ENCODE measurements around the gene OR7G2. TPM values are rescaled to one million over a fixed set of nuclear protein-coding genes. Genes with fewer than 3 reads are reported as not detected.

Gene OR7G2
- polyA plus RNA-seq (2011; rRNA removed) (not detected in 2 replicates), polyA plus RNA-seq (2017; fragmentation: RNase III; extraction: RNeasy Plus Mini Kit Qiagen cat#74134 plus additional on column Dnase treatment) (not detected in 3 replicates), polyA minus RNA-seq (2011; rRNA and poly(A)+ RNA removed) (not detected in 2 replicates)
- not detected in 2 replicates for polyA plus RNA-seq (2012; cell fraction: cytosol; rRNA removed)
- not detected in 2 replicates for polyA plus RNA-seq (2012; cell fraction: nucleus; rRNA removed)

- ATAC-seq (no peak), FAIRE-seq (no peak), DNase-seq (ENCODE audit: low read depth in 1 of 2, low spot score in 1 of 2) (no peak)
- ChIA-PET POLR2A (no interaction called here), CTCF (interaction anchor here (0.7 kb wide), 1 partner anchor 441 kb away, joined by 3 read pairs; no protein-coding TSS in a partner anchor)
- H3K4me3 ChIP-seq: no peak within 1 kb of the TSS
- TF ChIP-seq RFX5 (IDR thresholded peaks at IDR 0.05) (no peak), USF2 (IDR thresholded peaks at IDR 0.05) (no peak), FOSB (CRISPR knock-in tag; IDR thresholded peaks at IDR 0.05) (no peak), REST (IDR thresholded peaks at IDR 0.05) (no peak), ZFP36 (IDR thresholded peaks at IDR 0.05; ENCODE audit: borderline replicate concordance, partially characterized antibody) (no peak), BHLHE40 (IDR thresholded peaks at IDR 0.05; ENCODE audit: low read depth, low read length) (no peak), HEYL (CRISPR knock-in tag; IDR thresholded peaks at IDR 0.05) (no peak)
- H3K27ac ChIP-seq: no peak within 1 kb of the TSS
- no peaks in the 10 kb centered on the region for H3K9me3 ChIP-seq
- H3K4me1 ChIP-seq: no peaks in the 10 kb centered on the region
- WGBS (ENCODE audit: missing lambda C conversion rate): 1% methylated on average over 8 of the region's 8 CpGs
- H3K4me2 ChIP-seq: no peak within 1 kb of the TSS
Measured at GRCh38 chr19:9107375-9107774, at the start of gene OR7G2. TSS of gene OR7G2 (minus strand) at chr19:9107475. CDS start at chr19:9103243, 4,232 bp downstream.

GRCh38 chr19:9156304-9156703, 49.0 kb upstream of the OR7G2 start:
- CTCF ChIA-PET: no interaction called here
- 84% methylated on average over 1 of the region's 1 CpG for WGBS (ENCODE audit: missing lambda C conversion rate)
- FAIRE-seq: no peak

GRCh38 chr19:9155591-9155990, 48.3 kb upstream of the OR7G2 start:
- POLR2A ChIA-PET: no interaction called here
- FAIRE-seq (no peak), DNase-seq (ENCODE audit: low read depth in 1 of 2, low spot score in 1 of 2) (no peak), ATAC-seq (no peak)
- TF ChIP-seq POLR2AphosphoS2 (conservative IDR thresholded peaks at IDR 0.05; ENCODE audit: low read length) (no peak), RAD21 (conservative IDR thresholded peaks at IDR 0.05 in 1 of 2, IDR thresholded peaks at IDR 0.05 in 1 of 2) (no peak), POLR2A (IDR thresholded peaks at IDR 0.05; ENCODE audit: low read length) (no peak), KDM5A (IDR thresholded peaks at IDR 0.05) (no peak), BCL3 (IDR thresholded peaks at IDR 0.05) (no peak), HMGXB4 (CRISPR knock-in tag; IDR thresholded peaks at IDR 0.05; ENCODE audit: borderline replicate concordance) (no peak)
- Histone ChIP-seq H3K27ac (no peak overlapping the region), H3K4me2 (no peak overlapping the region), H3K9me3 (peaks cover 92% of the 10 kb centered on the region), H3K4me3 (no peak overlapping the region), H3K4me1 (no peaks in the 10 kb centered on the region)
- 94% methylated on average over 4 of the region's 4 CpGs for WGBS (ENCODE audit: missing lambda C conversion rate)
- CTCF ChIA-PET: no interaction called here

More at GRCh38 chr19:9156304-9156703, 49.0 kb upstream of the OR7G2 start:
- H3K4me1 ChIP-seq: no peaks in the 10 kb centered on the region
- ATAC-seq (no peak), DNase-seq (ENCODE audit: low read depth in 1 of 2, low spot score in 1 of 2) (no peak)
- TF ChIP-seq MAFK (IDR thresholded peaks at IDR 0.05; ENCODE audit: partially characterized antibody): no peak
- no peak for TF ChIP-seq HOXA7 (CRISPR knock-in tag; IDR thresholded peaks at IDR 0.05)
- TF ChIP-seq RNF2 (IDR thresholded peaks at IDR 0.05; ENCODE audit: borderline replicate concordance, low read depth): no peak
- no peak for TF ChIP-seq TP53 (CRISPR knock-in tag; IDR thresholded peaks at IDR 0.05)
- no peak for TF ChIP-seq JUN (IDR thresholded peaks at IDR 0.05)
- H3K9me3 ChIP-seq: peaks cover 92% of the 10 kb centered on the region
- H3K4me2 ChIP-seq: no peak overlapping the region
- no peak overlapping the region for H3K27ac ChIP-seq
- H3K4me3 ChIP-seq: no peak overlapping the region
- POLR2A ChIA-PET: no interaction called here
